DMS79 treated with DMSO at 0.1 percent for 48 hours (cell line): ENCODE measurements around the gene GYS1.

Experiments
- DNase-seq: peaks from one replicate; lab custom pipeline; 2025; lab: John Stamatoyannopoulos, UW

Gene GYS1

DNA sequence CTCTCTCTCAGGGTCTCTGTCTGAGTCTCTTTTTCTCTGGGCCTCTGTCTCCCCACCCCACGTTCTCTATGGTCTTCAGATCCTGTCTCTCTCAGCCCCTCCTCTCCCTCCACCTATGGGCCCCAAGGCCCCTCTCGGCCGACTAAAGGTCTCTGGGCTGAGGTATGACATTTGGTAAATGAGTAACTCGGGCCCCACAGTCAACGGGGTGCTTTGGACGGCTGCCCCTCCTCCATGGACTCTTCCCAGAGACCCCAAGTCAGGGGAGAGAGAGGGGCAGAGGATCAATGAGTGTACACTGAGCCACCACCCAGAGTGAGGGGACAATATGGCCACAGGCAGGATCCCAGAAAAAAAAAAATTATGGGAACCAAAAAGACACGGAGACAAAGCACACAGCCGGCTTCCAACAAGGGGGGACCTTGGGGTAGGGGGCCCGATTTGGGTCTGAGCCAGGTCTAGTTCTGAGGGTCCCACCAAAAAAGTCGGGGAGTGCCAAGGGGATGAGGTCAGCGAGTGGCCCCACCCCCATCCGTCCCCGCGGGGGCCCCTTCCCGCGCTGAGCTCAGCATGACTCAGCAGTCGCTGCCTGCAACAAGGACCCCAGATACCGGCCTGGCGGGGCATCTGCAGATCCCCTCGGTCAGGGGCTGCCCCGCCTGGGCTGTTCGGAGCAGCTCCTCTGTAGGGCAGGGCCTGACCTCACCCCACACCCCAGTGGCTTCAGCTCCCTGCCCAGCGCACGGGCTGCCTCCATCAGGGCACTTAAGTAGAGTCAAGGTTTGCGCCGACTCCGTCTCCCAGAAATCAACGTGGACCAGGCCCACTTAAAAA, 29.5 kb downstream of the GYS1 start:
- no peak for DNase-seq

DNA sequence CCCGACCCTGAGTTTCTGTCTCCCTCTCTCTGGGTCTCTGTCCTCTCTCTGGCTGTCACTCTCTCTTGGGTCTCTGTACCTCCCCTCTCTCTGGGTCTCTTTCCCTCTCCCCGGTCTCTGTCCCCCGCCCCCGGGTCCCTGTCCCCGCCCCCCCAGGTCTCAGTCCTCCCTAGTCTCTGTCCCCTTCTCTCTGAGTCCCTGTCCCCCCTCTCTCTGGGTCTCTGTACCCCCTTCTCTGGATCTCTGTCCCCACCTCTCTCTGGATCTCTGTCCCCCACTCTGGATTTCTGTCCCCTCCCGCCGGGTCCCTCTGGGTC, 30.3 kb downstream of the GYS1 start:
- DNase-seq = no peak

DNA sequence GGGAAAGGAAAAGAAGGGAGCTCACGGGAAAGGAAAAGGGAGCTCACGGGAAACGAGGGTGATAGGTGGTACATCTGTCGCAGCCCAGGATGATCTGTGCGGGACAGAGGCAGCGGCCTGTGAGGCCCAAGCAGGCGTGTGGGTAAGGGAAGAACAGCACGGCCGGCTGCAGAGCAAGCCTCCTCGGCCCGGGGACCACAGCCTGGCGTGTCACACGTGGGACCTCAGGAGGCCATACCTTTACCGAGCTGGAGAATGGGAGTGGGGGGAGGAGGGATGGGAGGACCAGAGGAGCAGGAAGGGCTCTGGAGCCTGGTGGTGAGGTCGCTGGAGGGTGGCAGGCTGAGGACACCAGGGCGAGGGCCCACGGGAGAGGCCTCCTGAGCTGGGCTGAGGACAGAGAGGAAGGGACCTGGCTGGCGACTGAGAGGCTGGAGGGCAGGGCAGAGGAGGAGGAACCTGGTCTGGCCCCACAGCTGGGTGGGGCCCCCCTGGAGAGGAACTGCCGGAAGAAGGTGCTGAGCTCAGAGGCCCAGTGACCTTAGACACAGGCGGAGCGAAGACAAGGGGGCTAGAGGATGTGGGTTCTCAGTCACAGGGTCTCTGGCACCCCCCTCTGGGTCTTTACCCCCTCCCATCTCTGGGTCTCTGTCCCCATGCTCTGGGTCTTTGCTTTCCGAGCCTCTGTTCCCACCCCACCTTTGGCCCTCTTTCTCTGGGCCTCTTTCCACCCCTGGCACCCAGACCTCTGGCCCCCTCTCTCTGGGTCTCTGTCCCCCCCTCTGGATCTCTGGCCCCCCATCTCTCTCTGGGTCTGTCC, 30.9 kb downstream of the GYS1 start:
- DNase-seq = no peak

DNA sequence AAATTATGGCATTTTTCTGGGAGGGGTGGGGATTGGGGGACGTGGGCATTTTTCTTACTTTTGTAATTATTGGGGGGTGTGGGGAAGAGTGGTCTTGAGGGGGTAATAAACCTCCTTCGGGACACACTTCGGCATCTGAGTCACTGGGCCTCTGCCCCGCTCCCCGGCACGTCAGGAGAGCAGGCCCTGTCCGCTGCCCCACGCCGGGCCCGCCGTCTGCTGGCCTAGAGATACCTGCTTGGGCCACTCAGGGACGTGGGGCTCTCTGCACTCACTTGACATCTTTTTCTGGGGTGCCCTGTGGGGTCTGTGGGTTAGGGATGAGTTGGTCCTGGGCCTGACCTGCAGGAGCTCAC, 31.5 kb downstream of the GYS1 start:
- no peak for DNase-seq

DNA sequence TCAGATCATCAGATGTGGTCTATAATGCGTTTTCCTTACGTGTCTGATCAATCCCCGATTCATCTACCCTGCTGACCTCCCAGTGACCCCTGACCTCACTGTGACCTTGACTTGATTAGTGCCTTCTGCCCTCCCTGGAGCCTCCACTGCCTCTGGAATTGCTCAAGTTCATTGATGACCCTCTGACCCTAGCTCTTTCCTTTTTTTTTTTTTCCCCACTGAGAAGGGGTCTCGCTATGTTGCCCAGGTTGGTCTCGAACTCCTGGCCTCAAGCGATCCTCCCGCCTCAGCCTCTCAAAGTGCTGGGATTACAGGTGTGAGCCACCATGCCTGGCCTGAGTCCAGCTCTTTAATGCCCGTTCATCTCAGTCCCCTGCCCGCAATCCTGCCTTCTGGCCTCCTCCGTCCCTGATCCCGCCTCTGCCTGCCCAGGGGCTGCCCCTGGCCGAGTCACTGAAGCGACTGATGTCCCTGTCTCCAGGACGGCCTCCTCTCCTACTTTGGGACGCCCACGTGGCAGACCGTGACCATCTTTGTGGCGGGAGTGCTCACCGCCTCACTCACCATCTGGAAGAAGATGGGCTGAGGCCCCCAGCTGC, 32.0 kb downstream of the GYS1 start:
- DNase-seq = no peak

DNA sequence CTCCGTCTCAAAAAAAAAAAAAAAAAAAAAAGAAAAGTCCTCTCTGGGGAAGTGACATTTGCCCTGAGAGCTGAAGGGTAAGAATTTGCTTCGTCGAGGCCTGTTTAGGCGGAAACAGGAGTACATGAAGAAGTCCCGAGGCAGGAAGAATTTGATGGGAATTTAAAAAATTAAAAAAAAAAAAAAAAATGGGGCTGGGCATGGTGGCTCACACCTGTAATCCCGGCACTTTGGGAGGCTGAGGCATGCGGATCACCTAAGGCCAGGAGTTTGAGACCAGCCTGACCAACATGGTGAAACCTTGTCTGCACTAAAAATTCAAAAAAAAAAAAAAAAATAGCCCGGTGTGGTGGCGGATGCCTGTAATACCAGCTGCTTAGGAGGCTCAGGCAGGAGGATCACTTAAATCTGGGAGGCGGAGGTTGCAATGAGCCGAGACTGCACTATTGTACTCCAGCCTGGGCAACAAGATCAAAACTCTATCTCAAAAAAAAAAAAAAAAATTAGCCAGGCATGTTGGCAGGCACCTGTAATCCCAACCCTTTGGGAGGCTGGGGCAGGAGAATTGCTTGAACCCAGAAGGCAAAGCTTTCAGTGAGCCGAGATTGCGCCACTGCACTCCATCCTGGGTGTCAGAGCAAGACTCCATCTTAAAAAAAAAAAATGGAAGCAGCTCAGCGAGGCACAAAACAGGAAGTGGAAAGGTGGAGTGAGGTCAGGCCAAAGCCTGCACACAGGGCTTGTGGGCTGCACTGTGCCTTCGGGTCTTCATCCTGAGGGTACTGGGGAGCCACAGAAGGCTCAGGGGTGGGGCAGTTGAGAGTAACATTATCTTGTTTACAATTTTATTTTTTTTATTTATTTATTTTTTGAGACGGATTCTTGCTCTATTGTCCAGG, 33.5 kb downstream of the GYS1 start:
- DNase-seq = no peak

DNA sequence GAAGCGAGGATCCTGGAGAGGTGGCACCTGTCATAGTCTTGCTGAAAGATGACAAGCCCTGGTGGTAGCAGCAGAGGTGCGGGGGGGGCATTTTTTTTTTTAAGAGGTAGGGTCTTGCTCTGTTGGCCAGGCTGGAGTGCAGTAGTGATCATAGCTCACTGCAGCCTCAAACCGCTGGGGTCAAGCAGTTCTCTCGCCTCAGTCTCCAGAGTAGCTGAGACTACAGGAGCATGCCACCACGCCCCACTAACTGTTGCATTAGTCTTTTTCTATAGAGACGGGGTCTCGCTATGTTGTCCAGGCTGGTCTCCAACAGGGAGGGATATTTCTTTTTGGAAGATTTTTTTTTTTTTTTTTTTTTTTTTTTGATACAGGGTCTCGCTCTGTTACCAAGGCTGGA, 35.1 kb downstream of the GYS1 start:
- no peak for DNase-seq

DNA sequence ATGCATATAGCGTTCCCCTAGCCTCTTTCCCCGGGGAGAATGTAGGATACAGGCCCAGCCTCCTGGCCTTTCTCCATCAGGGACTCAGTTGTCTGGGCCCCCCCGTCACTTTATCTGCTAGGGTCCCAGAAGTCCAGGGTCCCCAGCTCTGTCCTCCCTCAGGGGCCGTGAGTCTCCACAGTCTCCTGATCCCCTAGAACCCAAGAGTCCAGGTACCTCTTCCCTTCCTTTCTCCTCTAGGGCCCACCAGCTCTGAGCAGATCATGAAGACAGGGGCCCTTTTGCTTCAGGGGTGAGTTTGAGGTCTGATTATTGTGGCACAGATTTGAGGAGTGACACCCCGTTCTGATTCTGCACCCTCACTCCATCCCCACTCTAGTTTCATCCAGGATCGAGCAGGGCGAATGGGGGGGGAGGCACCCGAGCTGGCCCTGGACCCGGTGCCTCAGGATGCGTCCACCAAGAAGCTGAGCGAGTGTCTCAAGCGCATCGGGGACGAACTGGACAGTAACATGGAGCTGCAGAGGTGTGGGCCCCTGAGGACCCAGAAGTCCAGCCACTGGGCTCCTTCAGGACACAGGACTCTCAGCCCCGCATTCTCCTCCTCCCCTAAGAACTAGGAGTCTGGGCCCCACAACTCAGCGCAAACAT, 37.7 kb downstream of the GYS1 start:
- no peak for DNase-seq

DNA sequence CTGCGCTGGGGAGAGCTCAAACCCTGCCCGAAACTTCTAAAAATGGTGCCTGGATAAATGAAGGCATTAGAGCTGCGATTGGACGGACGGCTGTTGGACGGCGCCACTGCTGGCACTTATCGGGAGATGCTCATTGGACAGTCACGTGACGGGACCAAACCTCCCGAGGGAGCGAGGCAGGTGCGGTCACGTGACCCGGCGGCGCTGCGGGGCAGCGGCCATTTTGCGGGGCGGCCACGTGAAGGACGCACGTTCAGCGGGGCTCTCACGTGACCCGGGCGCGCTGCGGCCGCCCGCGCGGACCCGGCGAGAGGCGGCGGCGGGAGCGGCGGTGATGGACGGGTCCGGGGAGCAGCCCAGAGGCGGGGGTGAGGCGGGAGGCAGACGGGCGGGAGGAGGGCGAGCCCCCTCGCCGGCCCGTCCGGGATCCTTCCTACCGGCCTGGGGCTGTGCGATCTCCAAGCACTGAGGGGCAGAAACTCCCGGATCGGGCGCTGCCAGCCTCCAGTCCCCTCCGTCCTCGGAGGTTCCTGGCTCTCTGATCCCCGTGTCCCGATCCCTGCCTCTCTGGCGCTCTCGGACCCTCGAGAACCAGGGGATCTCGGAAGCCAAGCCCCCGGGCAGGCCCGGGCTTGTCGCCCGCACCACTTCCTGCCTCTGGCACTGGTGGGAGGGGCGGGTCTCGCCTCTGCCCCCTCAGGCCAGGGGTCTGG, 38.4 kb downstream of the GYS1 start, which contains the start of gene BAX:
Gene BAX (plus strand): TSS at position 281 of the 713 bp plus-strand sequence. CDS start 54 bp downstream, at position 335.
- peak; percentile 96 for DNase-seq

DNA sequence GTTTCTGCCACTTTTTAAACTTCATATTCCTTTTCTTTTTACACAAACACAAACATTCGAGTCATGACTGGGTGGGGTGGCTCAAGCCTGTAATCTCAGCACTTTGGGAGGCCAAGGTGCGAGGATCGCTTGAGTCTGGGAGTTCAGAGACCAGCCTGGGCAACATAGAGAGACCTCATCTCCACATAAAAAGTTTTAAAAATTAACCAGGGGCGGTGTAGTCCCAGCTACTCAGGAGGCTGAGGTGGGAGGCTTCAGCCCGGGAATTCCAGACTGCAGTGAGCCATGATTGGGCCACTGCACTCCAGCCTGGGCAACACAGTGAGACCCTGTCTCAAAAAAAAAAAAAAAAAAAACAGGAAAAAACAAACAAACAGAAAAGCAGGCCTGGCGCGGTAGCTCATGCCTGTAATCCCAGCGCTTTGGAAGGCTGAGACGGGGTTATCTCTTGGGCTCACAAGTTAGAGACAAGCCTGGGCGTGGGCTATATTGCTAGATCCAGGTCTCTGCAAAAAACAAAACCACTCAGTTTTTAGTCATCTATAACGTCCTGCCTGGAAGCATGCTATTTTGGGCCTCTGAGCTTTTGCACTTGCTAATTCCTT, 39.0 kb downstream of the GYS1 start:
- no peak for DNase-seq

DNA sequence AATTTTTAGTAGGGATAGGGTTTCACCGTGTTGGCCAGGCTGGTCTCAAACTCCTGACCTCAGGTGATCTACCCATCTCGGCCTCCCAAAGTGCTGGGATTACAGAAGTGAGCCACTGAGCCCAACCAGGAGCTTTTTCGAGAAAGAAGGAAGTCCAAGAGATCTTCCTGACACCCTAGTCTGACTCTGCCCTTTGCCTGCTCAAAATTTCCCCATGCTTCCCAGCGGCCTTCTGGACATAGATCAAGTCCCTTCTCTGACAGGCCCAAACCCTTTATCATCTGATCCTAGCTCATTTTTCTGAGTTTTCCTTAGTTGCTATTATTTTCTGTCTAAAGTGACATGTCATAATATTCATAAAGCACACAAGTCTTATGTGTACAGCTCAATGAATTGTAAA, 40.0 kb downstream of the GYS1 start:
- no peak for DNase-seq

DNA sequence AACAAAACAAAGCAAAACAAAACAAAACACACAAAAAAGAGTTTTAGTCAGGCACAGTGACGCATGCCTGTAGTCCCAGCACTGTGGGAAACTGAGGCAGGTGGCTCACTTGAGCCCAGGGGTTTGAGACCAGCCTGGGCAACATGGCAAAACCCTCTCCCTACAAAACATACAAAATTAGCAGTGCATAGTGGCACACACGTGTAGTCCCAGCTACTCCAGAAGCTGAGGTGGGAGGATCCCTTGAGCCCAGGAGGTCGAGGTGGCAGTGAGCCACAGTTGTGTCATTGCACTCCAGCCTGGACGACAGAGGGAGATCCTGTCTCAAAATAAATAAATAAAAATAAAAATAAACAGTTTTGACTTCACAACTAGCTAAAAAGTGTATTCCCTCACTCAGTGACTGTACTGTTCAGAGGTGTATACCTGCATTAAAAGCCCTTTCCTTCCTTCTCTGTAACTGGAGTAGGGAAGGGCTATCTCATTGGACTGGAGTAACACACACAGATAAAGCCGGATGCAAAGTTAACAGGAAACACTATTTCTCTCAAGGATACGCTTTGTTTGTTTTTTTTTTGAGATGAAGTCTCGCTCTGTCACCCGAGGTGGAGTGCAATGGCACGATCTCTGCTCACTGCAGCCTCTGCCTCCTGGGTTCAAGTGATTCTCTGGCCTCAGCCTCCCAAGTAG, 42.1 kb downstream of the GYS1 start:
- no peak for DNase-seq

DNA sequence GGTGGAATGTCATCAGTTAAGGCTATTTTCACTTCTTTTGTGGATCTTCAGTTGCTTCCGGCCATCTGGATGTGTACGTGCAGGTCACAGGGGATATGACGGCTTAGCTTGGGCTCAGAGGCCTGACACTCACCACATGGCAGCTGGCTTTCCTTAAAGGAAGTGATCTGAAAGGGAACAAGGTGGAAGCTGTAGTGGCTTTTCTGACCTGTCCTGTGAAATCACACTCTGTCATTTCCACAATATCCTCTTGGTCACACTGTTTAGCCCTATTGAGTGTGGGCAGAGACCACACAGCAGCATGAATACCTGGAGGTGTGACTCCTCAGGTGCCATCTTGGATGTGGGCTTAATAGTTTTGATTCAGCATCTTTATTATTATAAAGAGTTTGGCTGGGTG, 43.0 kb downstream of the GYS1 start:
- DNase-seq = no peak

DNA sequence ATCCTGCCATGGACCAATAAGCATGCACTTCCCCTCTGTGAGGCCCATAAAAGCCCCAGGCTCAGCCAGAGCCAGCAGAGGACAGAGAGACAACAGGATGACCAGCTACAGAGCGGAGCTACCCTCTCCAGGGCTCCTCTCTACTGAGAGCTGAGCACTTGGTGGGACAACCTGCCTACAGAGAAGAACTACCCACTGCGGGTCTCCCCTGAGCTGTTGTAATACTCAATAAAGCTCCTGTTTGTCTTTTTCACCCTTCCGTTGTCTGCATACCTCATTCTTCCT, 45.9 kb downstream of the GYS1 start:
- DNase-seq = no peak

DNA sequence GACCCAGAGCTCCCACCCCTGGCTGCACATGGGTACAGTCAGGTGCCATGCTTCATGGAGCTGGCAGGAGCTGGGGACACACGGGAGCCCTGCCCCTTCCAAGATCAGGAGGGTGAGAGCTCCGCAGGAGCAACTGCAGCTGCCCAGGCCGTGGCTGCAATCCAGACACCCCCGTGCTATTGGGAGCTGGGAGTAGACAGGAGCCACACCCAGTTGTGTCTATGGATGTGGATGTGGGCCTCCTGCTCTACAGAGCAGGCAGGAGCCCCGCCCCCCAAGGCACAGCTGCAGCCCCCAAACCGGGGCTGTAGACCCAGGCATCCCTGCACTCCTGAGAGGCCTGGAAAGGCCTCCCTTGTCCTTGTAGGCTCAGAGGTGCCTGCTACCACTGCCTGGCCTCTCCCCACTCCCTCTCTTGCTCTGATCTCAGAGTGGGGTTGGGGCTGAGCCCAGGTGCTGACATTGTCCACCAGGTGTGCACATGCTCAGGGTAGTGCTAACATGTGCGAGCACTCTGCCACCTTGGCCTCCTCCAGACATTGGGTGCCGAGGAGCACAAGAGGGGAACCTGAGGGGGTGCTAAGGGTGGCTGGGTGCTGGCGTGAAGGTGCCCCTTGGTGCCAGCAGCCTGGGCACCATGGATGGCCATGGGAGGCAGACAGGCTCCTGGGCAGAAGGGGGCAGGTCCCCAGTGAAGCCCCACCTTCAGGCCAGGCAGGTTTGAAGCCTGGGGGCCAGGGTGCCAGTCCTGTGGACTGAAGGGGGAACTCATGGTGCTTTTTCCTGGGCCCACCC, 46.4 kb downstream of the GYS1 start:
- no peak for DNase-seq

DNA sequence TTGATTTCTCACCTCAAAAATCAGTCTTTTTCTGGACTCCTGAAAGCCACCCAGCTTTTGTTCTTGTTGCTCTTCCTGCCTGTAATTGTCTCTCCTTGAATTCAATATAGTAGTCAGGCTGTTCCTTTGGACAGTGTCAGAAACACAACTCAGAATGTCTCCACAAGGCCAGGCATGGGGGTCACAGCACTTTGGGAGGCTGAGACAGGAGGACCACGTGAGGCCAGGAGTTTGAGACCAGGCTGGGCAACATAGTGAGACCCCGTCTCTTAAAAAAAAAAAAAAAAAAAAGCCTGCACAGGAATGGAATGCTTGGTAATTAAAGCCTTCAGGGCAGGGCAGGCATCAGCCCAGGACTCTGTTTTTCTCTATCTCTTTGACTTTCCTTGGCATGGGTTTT, 47.3 kb downstream of the GYS1 start:
- no peak for DNase-seq

DNA sequence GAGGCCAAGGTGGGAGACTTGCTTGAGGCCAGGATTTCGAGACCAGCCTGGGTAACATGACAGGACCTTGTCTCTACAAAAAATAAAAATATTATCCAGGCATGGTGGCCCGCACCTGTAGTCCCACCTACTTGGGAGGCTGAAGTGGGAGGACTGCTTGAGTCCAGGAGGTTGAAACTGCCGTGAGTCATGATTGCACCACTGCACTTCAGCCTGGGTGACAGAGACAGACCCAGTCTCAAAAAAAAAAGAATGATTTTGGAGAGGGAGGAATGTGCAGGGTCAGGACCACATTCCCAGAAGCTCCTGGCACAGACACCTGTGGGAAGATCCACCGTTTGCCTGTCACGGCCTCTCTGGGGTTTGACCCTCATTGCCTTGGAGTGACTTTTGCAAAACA, 47.7 kb downstream of the GYS1 start:
- no peak for DNase-seq

DNA sequence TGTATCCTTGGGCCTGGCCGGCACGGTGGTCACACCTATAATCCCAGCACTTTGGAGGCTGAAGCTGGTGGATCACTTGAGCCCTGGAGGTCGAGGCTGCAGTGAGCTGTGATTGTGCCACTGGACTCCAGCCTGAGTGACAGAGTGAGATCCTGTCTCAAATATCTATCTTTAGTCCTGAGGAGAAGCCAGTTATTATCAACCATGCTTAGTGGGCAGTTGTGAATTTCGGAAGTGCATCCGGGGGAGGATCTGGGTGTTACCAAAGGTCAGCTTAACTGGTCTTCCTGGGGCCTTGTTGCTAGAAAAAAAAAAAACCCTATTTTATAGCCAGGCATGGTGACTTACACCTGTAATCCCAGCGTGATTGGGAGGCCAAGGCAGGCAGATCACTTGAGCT, 50.0 kb downstream of the GYS1 start:
- DNase-seq = no peak

DNA sequence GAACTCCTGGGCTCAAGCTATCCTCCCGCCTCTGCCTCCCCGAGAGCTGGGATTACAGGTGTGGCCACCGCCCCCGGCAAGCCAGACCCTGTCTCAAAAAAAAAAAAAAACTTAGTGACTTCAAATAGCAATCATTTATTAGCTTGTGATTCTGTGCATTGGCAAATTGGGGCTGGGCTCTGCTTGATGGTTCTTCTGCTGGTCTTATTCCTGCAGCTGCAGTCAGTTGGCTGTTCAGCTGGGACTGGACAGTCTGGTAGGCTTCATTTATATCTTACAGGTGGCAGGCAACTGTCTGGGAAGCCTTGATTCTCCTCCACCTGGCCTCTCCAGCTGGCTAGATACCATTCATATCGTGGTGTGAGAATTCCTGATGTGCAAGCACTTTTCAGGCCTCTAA, 52.2 kb downstream of the GYS1 start:
- no peak for DNase-seq
